T47D (cell line): Measurements from ENCODE around the gene RNPEPL1.
A peak's percentile ranks its signal among the peaks of the same experiment; 100 is the strongest.

ENCODE experiments used
- DNase-seq, 2 experiments: peaks; one replicate each; pipeline versions ENCODE4 v3.0.0 to v3.0.0-alpha.2; 2011 to 2012; ENCODE audit warnings: low read depth in 1 of 2, low spot score in 1 of 2
- JUND ChIP-seq: IDR thresholded peaks from 2 replicates; pipeline ENCODE4 v1.6.1; 2012; ENCODE audit warnings: low read depth
- in situ Hi-C: cut with HindIII; loops from 2 replicates; pipeline ENCODE4 v1.10.0; 2016; ENCODE audit warnings: low sequenced_read_pairs, low pct_unique_long_range_greater_than_20kb

The RNPEPL1 gene

GRCh38 chr2:240563951-240564560, 4.2 kb upstream of the RNPEPL1 start:
- in situ Hi-C loops = no loop called here
- no peak for TF ChIP-seq JUND
- no peak for DNase-seq

GRCh38 chr2:240564561-240565332, 3.5 kb upstream of the RNPEPL1 start:
- in situ Hi-C loops = no loop called here
- no peak for DNase-seq
- TF ChIP-seq JUND = no peak

GRCh38 chr2:240565333-240566202, 2.7 kb upstream of the RNPEPL1 start:
- DNase-seq = peak in 1 of 2 experiments; percentile 43
- in situ Hi-C loops = no loop called here

GRCh38 chr2:240566203-240567136, 1.8 kb upstream of the RNPEPL1 start:
- no peak for TF ChIP-seq JUND
- DNase-seq = peak; percentile 40 to 90
- in situ Hi-C loops = no loop called here

More at GRCh38 chr2:240565333-240566202, 2.7 kb upstream of the RNPEPL1 start:
- TF ChIP-seq JUND = no peak

- DNase-seq = no peak
- no peak for TF ChIP-seq JUND
- in situ Hi-C loops = no loop called here
Observed at GRCh38 chr2:240567137-240567871, 980 bp upstream of the RNPEPL1 start.

GRCh38 chr2:240568678-240569522, 616 bp downstream of the RNPEPL1 start:
- no peak for TF ChIP-seq JUND
- in situ Hi-C loops = no loop called here
- peak; percentile 33 to 66 for DNase-seq

- DNase-seq = no peak
- TF ChIP-seq JUND = no peak
- in situ Hi-C loops = no loop called here
Observed at GRCh38 chr2:240569523-240569997, 1.3 kb downstream of the RNPEPL1 start.

- in situ Hi-C loops = no loop called here
- DNase-seq = no peak
- TF ChIP-seq JUND = no peak
Observed at GRCh38 chr2:240569998-240570530, 1.8 kb downstream of the RNPEPL1 start.

- no peak for TF ChIP-seq JUND
- in situ Hi-C loops = no loop called here
- DNase-seq = no peak
Observed at GRCh38 chr2:240570531-240571313, 2.4 kb downstream of the RNPEPL1 start.

GRCh38 chr2:240571314-240571973, 3.2 kb downstream of the RNPEPL1 start:
- in situ Hi-C loops = no loop called here

More at GRCh38 chr2:240571314-240571973, 3.2 kb downstream of the RNPEPL1 start:
- no peak for TF ChIP-seq JUND
- no peak for DNase-seq
